ENCODE results near the gene MMD. TPM values are rescaled to one million over a fixed set of nuclear protein-coding genes. Genes with fewer than 3 reads are reported as not detected.
"Not testable (repeated sequence)": the region's sequence is repeated elsewhere in the genome, so short reads cannot be mapped to it uniquely, and the experiment has no call there.

MMD gene
- total RNA-seq, 1 donor from 2014 or later, result 21.7 TPM

DNA sequence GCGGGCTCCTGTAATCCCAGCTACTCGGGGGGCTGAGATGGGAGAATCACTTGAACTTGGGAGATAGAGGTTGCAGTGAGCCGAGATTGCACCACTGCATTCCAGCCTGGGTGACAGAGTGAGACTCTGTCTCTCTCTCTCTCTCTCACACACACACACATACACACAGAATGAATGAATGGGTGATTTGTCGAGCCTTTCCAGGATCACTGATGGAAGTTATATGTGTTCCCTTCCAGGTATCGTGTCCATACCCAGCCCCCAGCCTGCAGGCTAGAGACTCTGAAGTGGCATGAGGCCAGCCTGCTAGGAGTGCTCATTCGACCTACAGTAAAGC lies 1.2 kb upstream of the MMD start:
- H3K27me3 Mint-ChIP-seq, result peaks cover 31% of the 10 kb centered on the region
- H3K4me1 Mint-ChIP-seq, result peaks cover 35% of the 10 kb centered on the region
- H3K9me3 Mint-ChIP-seq, H3K4me3 Mint-ChIP-seq, DNase-seq, H3K27ac Mint-ChIP-seq: not testable (repeated sequence)
- peaks cover 12% of the 10 kb centered on the region for H3K36me3 Mint-ChIP-seq (ENCODE audit: low read depth)
- intact Hi-C loops (cut with micrococcal nuclease), result loop anchor here (1.0 to 10.0 kb wide), 4 partner anchors 37 to 158 kb away; partner anchors contain the start of genes HLF and SMIM36

- H3K4me3 Mint-ChIP-seq, result peak overlapping the region; percentile 92
- H3K27me3 Mint-ChIP-seq, result peaks cover 27% of the 10 kb centered on the region
- intact Hi-C loops (cut with micrococcal nuclease), result loop anchor here (1.0 to 10.0 kb wide), 5 partner anchors 73 to 452 kb away; partner anchors contain the start of genes COX11, HLF, PCTP and SMIM36
- H3K4me1 Mint-ChIP-seq, result peaks cover 47% of the 10 kb centered on the region
- H3K9me3 Mint-ChIP-seq, result no peaks in the 10 kb centered on the region
- H3K36me3 Mint-ChIP-seq (ENCODE audit: low read depth), result peaks cover 23% of the 10 kb centered on the region
- H3K27ac Mint-ChIP-seq, result peak overlapping the region; percentile 95
- peak; percentile 86 for DNase-seq
Observed at GRCh38 chr17:55420776-55421178, 858 bp downstream of the MMD start.

DNA sequence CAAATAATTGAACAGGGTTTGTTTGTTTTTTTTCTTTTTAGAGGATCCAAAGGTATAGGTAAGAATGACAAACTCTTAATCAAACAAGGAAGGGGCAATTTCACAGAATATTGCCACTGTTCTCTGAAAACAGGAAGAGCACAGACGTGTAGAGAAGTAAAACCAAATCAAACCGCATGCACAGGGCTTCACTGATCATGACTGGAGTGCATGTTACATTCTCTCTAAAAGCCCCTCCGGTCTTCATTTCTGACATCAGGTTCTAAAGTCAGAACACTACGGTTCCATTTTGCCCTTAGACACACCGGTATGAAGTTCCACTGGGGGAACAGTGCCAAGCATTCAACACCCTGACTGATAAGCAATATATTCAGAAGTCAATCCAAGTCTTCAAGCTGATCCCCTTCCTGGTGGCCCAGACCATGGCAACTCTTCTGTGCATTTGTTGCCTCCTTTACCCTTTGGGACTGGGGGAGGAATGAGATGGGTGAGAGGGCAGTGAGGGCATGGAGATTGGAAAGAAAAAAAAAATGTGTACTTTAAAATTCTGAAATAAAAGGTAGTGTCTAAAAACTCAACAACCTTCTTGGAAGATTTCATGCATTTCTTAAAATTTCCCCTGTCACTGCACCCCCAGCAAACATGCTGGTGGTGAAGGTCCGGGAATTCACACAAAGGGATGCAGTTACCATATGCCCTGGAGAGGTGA lies 1.4 kb downstream of the MMD start:
- H3K27me3 Mint-ChIP-seq, result peaks cover 22% of the 10 kb centered on the region
- peak overlapping the region; percentile 92 for H3K4me3 Mint-ChIP-seq
- peaks cover 25% of the 10 kb centered on the region for H3K36me3 Mint-ChIP-seq (ENCODE audit: low read depth)
- DNase-seq, result peak; percentile 86
- peaks cover 49% of the 10 kb centered on the region for H3K4me1 Mint-ChIP-seq
- intact Hi-C loops (cut with micrococcal nuclease), result loop anchor here (2.0 to 10.0 kb wide), 4 partner anchors 73 to 331 kb away; partner anchors contain the start of genes HLF, PCTP and SMIM36
- no peaks in the 10 kb centered on the region for H3K9me3 Mint-ChIP-seq
- H3K27ac Mint-ChIP-seq, result peak overlapping the region; percentile 95

- Mint-ChIP-seq H3K9me3 (no peaks in the 10 kb centered on the region), H3K27ac (peak overlapping the region; percentile 56), H3K4me1 (peaks cover 59% of the 10 kb centered on the region), H3K36me3 (ENCODE audit: low read depth) (peaks cover 30% of the 10 kb centered on the region), H3K4me3 (peak overlapping the region; percentile 92), H3K27me3 (peaks cover 8% of the 10 kb centered on the region)
- no peak for DNase-seq
- intact Hi-C loops (cut with micrococcal nuclease), result loop anchor here (10.0 kb wide), 1 partner anchor 316 kb away; no protein-coding TSS in a partner anchor
Observed at GRCh38 chr17:55418369-55419268, 3.0 kb downstream of the MMD start.

DNA sequence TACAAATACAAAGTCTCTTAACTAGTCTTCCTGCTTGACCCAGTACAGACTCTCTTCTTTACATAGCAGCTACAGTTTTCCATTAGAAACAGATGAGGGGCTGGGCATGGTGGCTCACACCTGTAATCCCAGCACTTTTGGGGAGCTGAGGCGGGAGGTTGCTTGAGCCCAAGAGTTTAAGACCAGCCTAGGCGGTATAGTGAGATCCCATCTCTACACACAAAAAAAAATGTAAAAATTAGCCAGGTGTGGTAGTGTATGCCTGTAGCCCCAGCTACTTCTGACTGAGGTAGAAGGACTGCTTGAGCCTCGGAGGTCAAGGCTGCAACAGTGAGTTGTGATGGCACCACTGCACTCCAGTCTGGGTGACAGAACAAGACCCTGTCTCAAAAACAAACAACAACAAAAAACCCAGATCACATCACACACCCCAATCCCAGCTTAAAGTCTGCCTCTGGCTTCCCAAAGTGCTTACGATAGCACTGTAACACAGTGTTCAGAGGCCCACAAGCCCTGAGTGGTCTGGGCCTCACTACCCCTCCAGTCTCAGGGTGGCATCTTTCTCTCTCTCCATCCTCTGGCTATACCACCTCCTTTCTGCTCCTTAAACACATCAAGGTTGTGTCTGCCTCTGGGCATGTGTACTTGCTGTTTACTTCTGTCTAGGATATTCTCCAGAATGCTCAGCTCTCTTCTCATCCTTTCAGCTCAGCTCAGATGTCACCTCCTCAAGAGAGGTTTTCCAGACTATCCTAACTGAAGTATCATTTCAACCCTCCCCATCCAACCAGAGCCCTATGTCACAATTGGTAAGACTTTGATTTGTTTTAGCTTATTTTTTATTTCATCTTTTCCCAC lies 4.0 kb downstream of the MMD start:
- peaks cover 55% of the 10 kb centered on the region for H3K4me1 Mint-ChIP-seq
- H3K27me3 Mint-ChIP-seq, result peaks cover 3% of the 10 kb centered on the region
- H3K4me3 Mint-ChIP-seq, result no peak overlapping the region
- H3K27ac Mint-ChIP-seq, result peak overlapping the region; percentile 55
- intact Hi-C loops (cut with micrococcal nuclease), result loop anchor here (10.0 kb wide), 1 partner anchor 317 kb away; no protein-coding TSS in a partner anchor
- peaks cover 33% of the 10 kb centered on the region for H3K36me3 Mint-ChIP-seq (ENCODE audit: low read depth)
- no peak for DNase-seq
- H3K9me3 Mint-ChIP-seq, result no peaks in the 10 kb centered on the region

DNA sequence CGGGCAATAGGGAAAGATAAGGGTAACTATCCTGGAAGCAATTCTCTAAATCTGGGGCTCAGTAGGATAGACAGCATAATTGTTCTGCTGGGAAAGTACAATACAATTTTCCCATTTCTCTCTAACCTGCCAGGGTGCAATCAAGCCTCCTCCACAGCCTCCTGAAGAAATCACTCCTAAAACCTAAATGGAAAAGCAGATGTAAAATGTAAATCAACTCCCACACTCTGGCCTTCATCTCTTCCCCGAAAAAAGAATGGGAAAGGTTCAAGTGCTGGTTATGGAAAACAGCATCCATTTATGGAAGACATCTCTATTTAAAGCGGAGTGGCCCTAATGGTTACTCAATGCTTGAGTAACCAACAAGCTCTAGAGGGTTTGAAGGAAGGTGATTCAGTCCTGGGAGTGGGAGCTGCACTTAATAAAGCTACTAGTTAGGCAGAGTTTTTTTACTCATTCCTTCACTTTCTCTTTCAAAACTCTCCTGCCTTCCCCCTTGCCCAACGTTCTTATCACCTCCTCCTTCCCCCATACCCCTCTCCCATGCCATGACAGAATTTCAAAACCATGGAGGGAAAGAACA lies 5.1 kb downstream of the MMD start:
- Mint-ChIP-seq H3K9me3 (no peaks in the 10 kb centered on the region), H3K27ac (peak overlapping the region; percentile 34), H3K4me3 (peak overlapping the region; percentile 12), H3K27me3 (no peaks in the 10 kb centered on the region), H3K36me3 (ENCODE audit: low read depth) (peaks cover 40% of the 10 kb centered on the region), H3K4me1 (peaks cover 52% of the 10 kb centered on the region)
- no peak for DNase-seq
- intact Hi-C loops (cut with micrococcal nuclease), result loop anchor here (10.0 kb wide), 1 partner anchor 318 kb away; no protein-coding TSS in a partner anchor

DNA sequence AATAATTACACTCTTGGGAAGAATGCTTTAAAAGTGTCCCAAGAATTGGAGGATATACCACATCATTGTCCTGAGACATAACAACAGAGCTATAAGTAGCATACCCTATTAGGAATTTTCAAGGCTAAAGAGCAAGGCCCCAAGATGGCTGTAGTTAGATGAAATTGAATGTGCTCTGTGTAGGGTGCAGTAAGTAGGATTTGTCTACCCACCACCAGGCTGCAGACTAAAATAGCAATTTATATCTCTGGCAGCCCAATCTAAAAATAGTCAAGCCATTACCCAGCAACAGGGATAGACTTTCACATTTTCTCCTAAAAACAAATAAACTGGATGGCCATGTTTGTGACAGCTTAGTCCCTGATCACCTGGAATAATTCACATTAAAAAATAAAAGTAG lies 5.6 kb downstream of the MMD start:
- DNase-seq, result no peak
- Mint-ChIP-seq H3K27ac (no peak overlapping the region), H3K27me3 (no peaks in the 10 kb centered on the region), H3K9me3 (no peaks in the 10 kb centered on the region), H3K4me1 (peaks cover 52% of the 10 kb centered on the region), H3K36me3 (ENCODE audit: low read depth) (peaks cover 44% of the 10 kb centered on the region), H3K4me3 (no peak overlapping the region)
- intact Hi-C loops (cut with micrococcal nuclease), result loop anchor here (10.0 kb wide), 1 partner anchor 319 kb away; no protein-coding TSS in a partner anchor

DNA sequence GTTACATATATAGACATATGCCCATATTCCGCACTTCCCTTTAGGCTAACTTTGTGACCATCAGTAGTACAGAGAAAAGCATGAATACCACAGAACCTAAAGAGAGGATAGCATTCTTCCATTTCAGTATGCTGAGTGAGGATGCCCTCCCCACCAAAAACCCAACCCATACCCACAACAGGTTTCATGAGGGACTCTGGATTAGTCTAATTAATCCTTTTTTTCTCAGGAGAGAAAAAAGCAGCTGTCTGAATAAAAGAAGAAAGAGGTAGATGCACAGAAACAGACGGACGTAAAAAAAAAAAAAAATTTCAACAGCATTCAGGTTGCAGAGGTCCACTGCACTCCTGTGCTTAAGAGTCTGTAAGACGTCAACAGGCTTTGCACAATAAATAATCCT lies 6.7 kb downstream of the MMD start:
- intact Hi-C loops (cut with micrococcal nuclease), result loop anchor here (10.0 kb wide), 1 partner anchor 320 kb away; no protein-coding TSS in a partner anchor
- DNase-seq, result no peak
- no peak overlapping the region for H3K4me3 Mint-ChIP-seq
- H3K36me3 Mint-ChIP-seq (ENCODE audit: low read depth), result peaks cover 52% of the 10 kb centered on the region
- H3K27me3 Mint-ChIP-seq, result no peaks in the 10 kb centered on the region
- H3K4me1 Mint-ChIP-seq, result peaks cover 48% of the 10 kb centered on the region
- no peak overlapping the region for H3K27ac Mint-ChIP-seq
- no peaks in the 10 kb centered on the region for H3K9me3 Mint-ChIP-seq

GRCh38 chr17:55413825-55414489 lies 7.7 kb downstream of the MMD start:
- H3K27me3 Mint-ChIP-seq, result no peaks in the 10 kb centered on the region
- peaks cover 54% of the 10 kb centered on the region for H3K36me3 Mint-ChIP-seq (ENCODE audit: low read depth)

GRCh38 chr17:55411463-55411855 lies 10.2 kb downstream of the MMD start:
- intact Hi-C loops (cut with micrococcal nuclease), result loop anchor here (10.0 kb wide), 1 partner anchor 323 kb away; no protein-coding TSS in a partner anchor
- H3K36me3 Mint-ChIP-seq (ENCODE audit: low read depth), result peaks cover 57% of the 10 kb centered on the region
- H3K27ac Mint-ChIP-seq, result no peak overlapping the region
- peaks cover 21% of the 10 kb centered on the region for H3K4me1 Mint-ChIP-seq
- H3K9me3 Mint-ChIP-seq, result no peaks in the 10 kb centered on the region
- no peaks in the 10 kb centered on the region for H3K27me3 Mint-ChIP-seq
- no peak overlapping the region for H3K4me3 Mint-ChIP-seq
- DNase-seq, result no peak

More at GRCh38 chr17:55413825-55414489, 7.7 kb downstream of the MMD start:
- peaks cover 39% of the 10 kb centered on the region for H3K4me1 Mint-ChIP-seq
- intact Hi-C loops (cut with micrococcal nuclease), result loop anchor here (10.0 kb wide), 1 partner anchor 321 kb away; no protein-coding TSS in a partner anchor
- H3K9me3 Mint-ChIP-seq, result no peaks in the 10 kb centered on the region
- DNase-seq, result no peak
- no peak overlapping the region for H3K4me3 Mint-ChIP-seq
- no peak overlapping the region for H3K27ac Mint-ChIP-seq

GRCh38 chr17:55410722-55411462 lies 10.7 kb downstream of the MMD start:
- Mint-ChIP-seq H3K36me3 (ENCODE audit: low read depth) (peaks cover 59% of the 10 kb centered on the region), H3K9me3 (no peaks in the 10 kb centered on the region), H3K27ac (no peak overlapping the region), H3K4me1 (peaks cover 19% of the 10 kb centered on the region), H3K4me3 (no peak overlapping the region), H3K27me3 (no peaks in the 10 kb centered on the region)
- DNase-seq, result no peak
- intact Hi-C loops (cut with micrococcal nuclease), result loop anchor here (10.0 kb wide), 1 partner anchor 324 kb away; no protein-coding TSS in a partner anchor

All from activated CD4-positive, alpha-beta T cell treated with anti-CD3 and anti-CD28 coated beads, Interleukin-2, amount 10 ng/mL, durations not matched to agents 24 days and 14 days (primary cell).